ENCODE measurements around the gene EPM2A.

Gene EPM2A

DNA sequence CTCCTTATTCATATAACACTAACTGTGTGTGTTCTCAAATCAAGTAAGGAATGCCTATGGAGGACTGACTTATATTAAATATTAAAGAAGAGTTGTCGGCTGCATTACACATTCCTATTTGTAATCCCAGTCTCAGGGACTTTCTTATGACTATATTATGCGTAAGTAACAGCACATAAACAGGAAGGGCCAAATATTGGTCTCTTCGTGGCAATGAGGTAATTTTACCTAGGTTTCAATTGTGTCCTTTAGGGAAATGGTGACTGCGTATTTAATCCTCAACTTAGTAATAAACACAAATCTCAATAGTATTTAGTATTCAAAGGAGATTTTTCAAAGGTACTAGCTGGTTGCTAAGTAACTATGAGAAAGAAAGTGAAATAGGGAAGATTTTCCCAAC is 22.8 kb upstream of the EPM2A start:
- H3K27ac ChIP-seq: no peak overlapping the region
- no peak for TF ChIP-seq ZFX (IDR thresholded peaks at IDR 0.05)
- TF ChIP-seq, protein P1, sequence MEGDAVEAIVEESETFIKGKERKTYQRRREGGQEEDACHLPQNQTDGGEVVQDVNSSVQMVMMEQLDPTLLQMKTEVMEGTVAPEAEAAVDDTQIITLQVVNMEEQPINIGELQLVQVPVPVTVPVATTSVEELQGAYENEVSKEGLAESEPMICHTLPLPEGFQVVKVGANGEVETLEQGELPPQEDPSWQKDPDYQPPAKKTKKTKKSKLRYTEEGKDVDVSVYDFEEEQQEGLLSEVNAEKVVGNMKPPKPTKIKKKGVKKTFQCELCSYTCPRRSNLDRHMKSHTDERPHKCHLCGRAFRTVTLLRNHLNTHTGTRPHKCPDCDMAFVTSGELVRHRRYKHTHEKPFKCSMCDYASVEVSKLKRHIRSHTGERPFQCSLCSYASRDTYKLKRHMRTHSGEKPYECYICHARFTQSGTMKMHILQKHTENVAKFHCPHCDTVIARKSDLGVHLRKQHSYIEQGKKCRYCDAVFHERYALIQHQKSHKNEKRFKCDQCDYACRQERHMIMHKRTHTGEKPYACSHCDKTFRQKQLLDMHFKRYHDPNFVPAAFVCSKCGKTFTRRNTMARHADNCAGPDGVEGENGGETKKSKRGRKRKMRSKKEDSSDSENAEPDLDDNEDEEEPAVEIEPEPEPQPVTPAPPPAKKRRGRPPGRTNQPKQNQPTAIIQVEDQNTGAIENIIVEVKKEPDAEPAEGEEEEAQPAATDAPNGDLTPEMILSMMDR (conservative IDR thresholded peaks at IDR 0.05): no peak

DNA sequence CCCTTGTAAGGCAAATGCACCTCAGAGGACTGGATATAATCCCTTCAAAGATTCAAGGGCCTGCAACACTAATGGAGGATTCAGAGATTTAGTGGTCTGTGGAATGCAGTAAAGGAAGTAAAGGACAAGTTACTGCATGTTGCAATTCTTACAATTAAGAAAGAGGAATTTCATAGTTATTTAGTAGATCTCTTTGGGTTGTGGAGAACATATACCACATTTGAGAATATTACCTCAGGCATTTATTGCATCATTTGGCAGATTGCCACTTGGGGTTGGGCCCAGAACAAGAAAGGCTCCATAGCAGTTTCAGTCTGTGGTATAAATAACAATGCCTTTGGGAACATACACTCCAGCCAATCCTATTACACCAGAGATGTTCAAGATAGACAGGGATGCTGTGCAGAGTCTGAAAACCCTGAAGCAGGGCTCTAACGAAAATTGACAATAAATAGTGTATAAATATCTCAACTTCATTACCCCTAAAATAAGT is 20.9 kb upstream of the EPM2A start:
- no peak overlapping the region for H3K27ac ChIP-seq
- TF ChIP-seq, protein P1 (conservative IDR thresholded peaks at IDR 0.05): no peak
- no peak for TF ChIP-seq ZFX (IDR thresholded peaks at IDR 0.05)

DNA sequence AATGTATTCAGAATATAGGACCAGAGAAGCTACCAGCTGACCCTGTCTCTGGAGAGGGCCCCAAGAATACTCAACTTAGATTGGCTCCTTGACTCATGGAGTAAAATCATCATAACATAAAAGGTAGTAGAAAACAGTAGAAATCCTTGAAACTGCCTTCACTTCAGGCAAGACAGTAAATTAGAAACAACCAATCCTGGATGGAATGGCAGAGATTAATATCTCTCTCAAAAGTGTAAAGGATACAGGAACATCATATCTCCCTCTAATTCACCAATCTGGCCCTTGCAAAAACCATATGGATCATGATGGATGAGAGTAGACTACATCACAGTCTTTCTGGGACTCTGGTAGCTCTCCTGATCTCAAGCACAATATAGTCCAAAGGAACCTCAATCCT is 20.4 kb upstream of the EPM2A start:
- no peak overlapping the region for H3K27ac ChIP-seq
- TF ChIP-seq, protein P1 (conservative IDR thresholded peaks at IDR 0.05): no peak
- no peak for TF ChIP-seq ZFX (IDR thresholded peaks at IDR 0.05)

DNA sequence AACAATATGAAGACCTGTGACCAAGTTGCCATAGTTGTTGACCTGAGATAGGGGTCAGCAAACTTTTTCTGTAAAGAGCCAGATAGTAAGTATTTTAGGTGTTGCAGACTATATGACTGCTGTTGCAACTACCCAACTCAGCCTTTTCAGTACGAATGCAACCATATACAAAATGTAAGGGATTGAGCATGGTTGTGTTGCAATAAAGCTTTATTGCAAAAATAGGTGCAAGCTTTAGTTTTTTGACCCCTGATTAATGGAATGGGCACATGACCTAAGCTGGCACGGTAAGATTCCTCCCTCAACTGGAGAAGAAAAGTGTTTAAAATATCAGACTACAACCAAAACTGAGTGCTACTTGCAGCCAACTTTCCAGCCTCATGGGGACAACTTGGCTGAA is 17.3 kb upstream of the EPM2A start:
- no peak for TF ChIP-seq ZFX (IDR thresholded peaks at IDR 0.05)
- TF ChIP-seq, protein P1 (conservative IDR thresholded peaks at IDR 0.05): no peak
- no peak overlapping the region for H3K27ac ChIP-seq

DNA sequence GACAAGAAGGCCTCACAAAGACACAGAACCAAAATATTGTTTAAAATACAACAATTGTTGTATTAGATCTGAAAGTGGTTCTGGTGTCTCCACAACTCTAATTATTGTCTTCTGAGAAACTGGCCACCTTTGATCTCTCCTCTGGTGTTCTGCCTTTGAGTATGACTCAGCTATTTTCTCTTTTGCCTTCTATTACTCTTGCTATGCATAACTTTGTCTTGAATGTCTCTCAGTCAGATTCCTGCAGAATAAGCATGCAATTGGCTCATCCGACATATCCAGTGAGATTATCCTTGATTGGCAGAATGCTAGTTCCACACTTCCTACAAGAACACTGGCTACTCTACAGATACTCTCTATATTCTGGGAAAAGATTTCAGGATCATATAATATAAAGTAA is 14.3 kb upstream of the EPM2A start:
- TF ChIP-seq, protein P1 (conservative IDR thresholded peaks at IDR 0.05): no peak
- no peak for TF ChIP-seq ZFX (IDR thresholded peaks at IDR 0.05)
- H3K27ac ChIP-seq: no peak overlapping the region

DNA sequence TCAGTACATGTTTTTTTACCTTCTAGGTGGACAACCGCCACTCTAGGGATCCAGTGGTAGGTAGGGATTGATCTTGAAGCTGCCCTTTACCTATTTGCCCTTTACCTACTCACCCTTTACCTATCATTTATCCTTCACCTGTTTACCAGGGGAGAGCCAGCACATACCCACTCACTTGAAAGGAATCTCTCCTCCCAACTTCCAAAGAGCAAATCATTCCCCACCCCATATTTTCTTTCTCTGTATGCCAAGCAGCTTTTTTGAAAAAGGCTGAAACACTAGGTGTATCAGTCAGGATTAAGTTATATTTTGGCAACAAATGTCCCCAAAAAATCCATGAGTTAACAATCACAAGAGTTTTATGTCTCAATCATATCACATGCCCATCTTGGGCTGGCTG is 10.5 kb upstream of the EPM2A start:
- TF ChIP-seq, protein P1 (conservative IDR thresholded peaks at IDR 0.05): no peak
- no peak for TF ChIP-seq ZFX (IDR thresholded peaks at IDR 0.05)
- H3K27ac ChIP-seq: no peak overlapping the region

DNA sequence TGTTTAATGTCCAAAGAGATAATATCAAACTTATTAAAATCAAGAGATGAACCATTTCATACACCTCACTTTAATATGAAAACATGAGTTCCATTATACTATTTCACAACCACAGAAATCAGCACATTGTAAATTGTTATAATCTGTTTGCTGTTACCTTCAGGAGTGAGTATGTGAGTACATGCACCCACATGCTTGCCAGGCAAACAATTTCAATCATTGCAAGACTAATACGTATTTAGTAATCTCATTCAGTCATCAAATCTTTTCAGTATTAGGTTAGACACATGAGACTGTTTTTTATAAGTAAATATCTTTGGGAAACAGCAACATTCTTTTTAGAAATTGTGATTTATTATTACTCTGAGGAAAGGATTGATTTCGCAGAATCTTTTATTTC is 9.3 kb upstream of the EPM2A start:
- no peak for TF ChIP-seq ZFX (IDR thresholded peaks at IDR 0.05)
- TF ChIP-seq, protein P1 (conservative IDR thresholded peaks at IDR 0.05): no peak

More for the DNA sequence above, 9.3 kb upstream of the EPM2A start:
- no peak overlapping the region for H3K27ac ChIP-seq

All from C4-2B (cell line).